Naive thymus-derived CD4-positive, alpha-beta T cell (primary cell): ENCODE data around the gene PTER. TPM values are rescaled to one million over a fixed set of nuclear protein-coding genes. Genes with fewer than 3 reads are reported as not detected.

ENCODE experiments used
- ATAC-seq: fragments of 150-1000 bp; cut with Tn5 transposase; 2 replicates; pipeline ENCODE4 v1.10.0; 2021; ENCODE audit warnings: mild to moderate bottlenecking, moderate library complexity
- CTCF ChIA-PET: fragments of 350-600 bp; sonication (Branson Sonifier 250); formaldehyde crosslinking; loops from one replicate; lab custom pipeline; 2021; ENCODE audit warnings: antibody characterized with exemption; lab: Charles Lee
- POLR2A ChIA-PET: fragments of 350-600 bp; sonication (Branson Sonifier 250); formaldehyde crosslinking; loops from one replicate; lab custom pipeline; 2021; ENCODE audit warnings: antibody characterized with exemption, inconsistent platforms; lab: Charles Lee
- DNase-seq, 9 donors: peaks; one replicate each; pipeline versions ENCODE4 v3.0.0 to v3.0.0-alpha.2; 2020 to 2022; ENCODE audit warnings: mixed read lengths in 1 of 9
- H3K27ac ChIP-seq: one replicate; pipeline ENCODE4 v1.7.0; 2013; ENCODE audit warnings: mild to moderate bottlenecking, low read depth, low read length, moderate library complexity
- H3K27me3 ChIP-seq, 2 donors: one replicate each; pipeline ENCODE4 v1.7.0; 2013; ENCODE audit warnings: low read length in 2 of 2, mild to moderate bottlenecking in 2 of 2, moderate library complexity in 2 of 2; ENCODE audit not compliant: control insufficient read depth in 2 of 2, insufficient read depth in 2 of 2
- H3K36me3 ChIP-seq, 3 experiments: 1 replicate in 2 of 3; 2 replicates in 1 of 3; pipeline ENCODE4 v1.7.0; 2013; ENCODE audit warnings: low read length in 3 of 3, mild to moderate bottlenecking in 3 of 3, moderate library complexity in 1 of 3; ENCODE audit not compliant: insufficient read depth in 3 of 3, control insufficient read depth in 2 of 3
- H3K4me1 ChIP-seq, 2 donors: one replicate each; pipeline ENCODE4 v1.7.0; 2013; ENCODE audit warnings: low read length in 2 of 2, mild to moderate bottlenecking in 2 of 2, moderate library complexity in 1 of 2; ENCODE audit not compliant: control insufficient read depth in 2 of 2, insufficient read depth in 2 of 2
- H3K4me3 ChIP-seq: 2 replicates; pipeline ENCODE4 v1.7.0; 2013; ENCODE audit warnings: mild to moderate bottlenecking, low read length
- H3K9me3 ChIP-seq, 3 experiments: 1 replicate in 2 of 3; 2 replicates in 1 of 3; pipeline ENCODE4 v1.7.0; 2013; ENCODE audit warnings: low read length in 3 of 3; ENCODE audit not compliant: control insufficient read depth in 2 of 3
- H3K27ac Mint-ChIP-seq, 9 donors: one replicate each; pipeline ENCODE4 v1.8.0; 2020 to 2022; ENCODE audit warnings: mixed read lengths in 9 of 9, mild to moderate bottlenecking in 8 of 9, moderate library complexity in 5 of 9, inconsistent platforms in 2 of 9
- H3K27me3 Mint-ChIP-seq, 5 donors: one replicate each; pipeline ENCODE4 v1.8.0; 2021 to 2022; ENCODE audit warnings: mixed read lengths in 5 of 5, mild to moderate bottlenecking in 1 of 5
- H3K36me3 Mint-ChIP-seq, 5 donors: one replicate each; pipeline ENCODE4 v1.8.0; 2020 to 2022; ENCODE audit warnings: mixed read lengths in 5 of 5, mild to moderate bottlenecking in 3 of 5, inconsistent platforms in 1 of 5
- H3K4me1 Mint-ChIP-seq, 7 donors: one replicate each; pipeline ENCODE4 v1.8.0; 2020 to 2022; ENCODE audit warnings: mixed read lengths in 7 of 7, mild to moderate bottlenecking in 3 of 7, inconsistent platforms in 1 of 7
- H3K4me3 Mint-ChIP-seq, 10 donors: one replicate each; pipeline ENCODE4 v1.8.0; 2020 to 2022; ENCODE audit warnings: mild to moderate bottlenecking in 10 of 10, mixed read lengths in 10 of 10, moderate library complexity in 6 of 10, inconsistent platforms in 2 of 10
- H3K9me3 Mint-ChIP-seq, 11 donors: one replicate each; pipeline ENCODE4 v1.8.0; 2020 to 2022; ENCODE audit warnings: mixed read lengths in 11 of 11, mild to moderate bottlenecking in 4 of 11, inconsistent platforms in 1 of 11, moderate library complexity in 1 of 11
- intact Hi-C, 2 donors: fragments of 100-400 bp; cut with micrococcal nuclease; formaldehyde crosslinking; loops; one replicate each; pipeline ENCODE4 v1.15.1; 2023
- polyA plus RNA-seq, 2 donors: library from polyadenylated mRNA; unstranded; fragments of 300-500 nt; fragmentation: Illumina TruSeq; gene quantifications; one replicate each; pipeline ENCODE4 v1.2.3, GENCODE V29; 2021
- total RNA-seq, 6 experiments: library from RNA in 5 of 6; stranded (reverse) in 5 of 6; gene quantifications; 1 replicate in 5 of 6; 2 replicates in 1 of 6; pipeline ENCODE4 v1.2.3 and lab custom pipeline; 2021 to 2026

The PTER gene
- total and polyA plus RNA-seq, 7 experiments from 2014 or later, result 12.9 to 23.7 (median 14.4) TPM

DNA sequence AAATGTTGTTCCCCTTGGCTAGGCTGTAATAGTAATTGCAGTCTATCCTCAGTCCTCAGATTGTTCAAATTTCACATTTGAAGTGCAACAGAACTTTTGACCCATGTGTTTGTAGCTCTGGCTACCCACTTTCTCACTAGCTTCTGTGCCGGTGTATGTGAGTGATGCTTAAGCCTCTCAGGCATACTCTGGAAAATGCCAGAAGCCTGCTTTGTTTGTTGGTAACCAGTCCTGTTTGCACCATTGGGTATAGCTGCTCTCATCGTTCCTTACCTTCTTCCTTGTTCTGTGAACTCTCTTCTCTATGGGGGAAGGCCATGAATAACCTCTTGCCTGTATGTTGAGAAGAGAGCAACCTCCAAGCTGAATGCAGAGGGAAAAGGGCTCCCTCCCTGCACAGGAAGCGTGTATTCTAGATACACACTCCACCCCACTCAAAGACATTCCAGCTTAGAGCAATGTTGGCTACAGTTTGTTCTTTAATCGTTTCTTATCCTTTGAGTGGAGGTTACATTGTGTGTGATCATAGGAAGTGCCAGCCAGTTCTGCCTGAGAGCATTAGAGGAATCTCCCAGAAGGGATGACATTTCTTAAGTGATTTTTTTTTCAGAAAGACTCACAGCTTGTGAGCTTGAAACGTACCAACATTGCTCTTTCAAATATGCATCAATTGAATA lies 44.4 kb downstream of the PTER start:
- Histone ChIP-seq H3K27me3 (no peaks in the 10 kb centered on the region), H3K9me3 (no peaks in the 10 kb centered on the region), H3K36me3 (no peaks in the 10 kb centered on the region), H3K27ac (no peak overlapping the region), H3K4me3 (no peak overlapping the region), H3K4me1 (no peaks in the 10 kb centered on the region)
- DNase-seq (no peak), ATAC-seq (no peak)
- no peaks in the 10 kb centered on the region for H3K9me3 Mint-ChIP-seq
- no peak overlapping the region for H3K27ac Mint-ChIP-seq
- no peak overlapping the region for H3K4me3 Mint-ChIP-seq
- POLR2A ChIA-PET, result no interaction called here
- no peaks in the 10 kb centered on the region for H3K27me3 Mint-ChIP-seq
- peaks cover 0 to 11% (median 4%) of the 10 kb centered on the region in 7 donors for H3K4me1 Mint-ChIP-seq
- intact Hi-C loops, result no loop called here
- peaks cover 0 to 45% (median 33%) of the 10 kb centered on the region in 5 donors for H3K36me3 Mint-ChIP-seq
- CTCF ChIA-PET, result no interaction called here

DNA sequence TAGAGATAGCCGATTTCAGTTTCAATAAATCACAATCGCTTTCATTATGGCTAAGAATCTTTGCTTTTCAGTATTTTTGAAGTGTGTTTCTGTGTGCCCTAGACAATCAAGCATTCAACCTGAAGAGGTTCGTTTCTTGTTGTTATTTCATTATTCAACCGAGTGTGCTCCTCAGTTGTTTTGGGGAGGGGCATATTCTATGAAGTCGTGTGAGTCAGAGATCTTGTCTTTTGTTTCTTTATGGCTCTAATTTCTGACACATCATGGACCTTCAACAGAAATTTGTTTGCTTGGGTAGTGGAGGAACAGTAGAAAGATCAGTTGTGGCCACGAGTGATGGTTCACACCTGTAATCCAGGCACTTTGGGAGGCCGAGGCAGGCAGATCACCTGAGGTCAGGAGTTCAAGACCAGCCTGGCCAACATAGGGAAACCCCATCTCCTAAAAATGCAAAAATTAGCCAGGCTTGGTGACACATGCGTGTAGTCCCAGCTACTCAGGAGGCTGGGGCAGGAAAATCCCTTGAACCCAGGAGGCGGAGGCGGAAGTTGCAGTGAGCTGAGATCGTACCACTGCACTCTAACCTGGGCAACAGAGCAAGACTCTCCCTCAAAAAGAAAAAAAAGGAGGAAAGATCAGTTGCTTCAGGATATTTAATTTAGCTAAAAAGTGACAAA lies 46.6 kb downstream of the PTER start:
- Histone ChIP-seq H3K9me3 (no peaks in the 10 kb centered on the region), H3K4me3 (no peak overlapping the region), H3K27me3 (no peaks in the 10 kb centered on the region), H3K27ac (no peak overlapping the region), H3K4me1 (no peaks in the 10 kb centered on the region), H3K36me3 (peaks cover 0 to 12% (median 6%) of the 10 kb centered on the region in 3 experiments)
- Mint-ChIP-seq H3K27me3 (no peaks in the 10 kb centered on the region), H3K36me3 (peaks cover 0 to 53% (median 41%) of the 10 kb centered on the region in 5 donors), H3K27ac (peak overlapping the region in 1 of 9 donors; percentile 14), H3K4me3 (no peak overlapping the region), H3K9me3 (no peaks in the 10 kb centered on the region), H3K4me1 (peaks cover 0 to 11% (median 4%) of the 10 kb centered on the region in 7 donors)
- ChIA-PET POLR2A (no interaction called here), CTCF (interaction anchor here (0.6 kb wide), 1 partner anchor 139 kb away, joined by 5 read pairs; no protein-coding TSS in a partner anchor)
- no peak for DNase-seq
- no peak for ATAC-seq
- intact Hi-C loops, result no loop called here

GRCh38 chr10:16490511-16490910 lies 53.7 kb downstream of the PTER start:
- H3K4me3 Mint-ChIP-seq, result no peak overlapping the region
- ChIA-PET POLR2A (no interaction called here), CTCF (interaction anchor here (0.6 kb wide), 2 partner anchors 317 to 693 kb away, joined by 3 to 5 read pairs; no protein-coding TSS in a partner anchor)
- no peak for DNase-seq
- no peak overlapping the region for H3K27ac ChIP-seq
- peaks cover 0 to 12% (median 0%) of the 10 kb centered on the region in 7 donors for H3K4me1 Mint-ChIP-seq
- no peak overlapping the region for H3K4me3 ChIP-seq
- no peaks in the 10 kb centered on the region for H3K9me3 Mint-ChIP-seq
- no peak overlapping the region for H3K27ac Mint-ChIP-seq
- no peaks in the 10 kb centered on the region for H3K27me3 ChIP-seq
- intact Hi-C loops, result no loop called here
- H3K36me3 Mint-ChIP-seq, result peaks cover 3 to 71% (median 45%) of the 10 kb centered on the region in 5 donors
- peaks cover 0 to 14% (median 12%) of the 10 kb centered on the region in 3 experiments for H3K36me3 ChIP-seq
- H3K4me1 ChIP-seq, result no peaks in the 10 kb centered on the region
- no peaks in the 10 kb centered on the region for H3K27me3 Mint-ChIP-seq
- no peaks in the 10 kb centered on the region for H3K9me3 ChIP-seq
- ATAC-seq, result no peak

GRCh38 chr10:16491933-16492332 lies 55.1 kb downstream of the PTER start:
- intact Hi-C loops, result no loop called here
- no peaks in the 10 kb centered on the region for H3K4me1 ChIP-seq
- Mint-ChIP-seq H3K27ac (no peak overlapping the region), H3K36me3 (peaks cover 3 to 69% (median 40%) of the 10 kb centered on the region in 5 donors), H3K27me3 (no peaks in the 10 kb centered on the region), H3K4me3 (no peak overlapping the region), H3K4me1 (peaks cover 0 to 21% (median 0%) of the 10 kb centered on the region in 7 donors), H3K9me3 (no peaks in the 10 kb centered on the region)
- H3K4me3 ChIP-seq, result no peak overlapping the region
- ChIA-PET POLR2A (no interaction called here), CTCF (no interaction called here)
- peaks cover 0 to 19% (median 5%) of the 10 kb centered on the region in 3 experiments for H3K36me3 ChIP-seq
- no peak for ATAC-seq
- H3K9me3 ChIP-seq, result no peaks in the 10 kb centered on the region
- DNase-seq, result no peak
- H3K27ac ChIP-seq, result no peak overlapping the region
- no peaks in the 10 kb centered on the region for H3K27me3 ChIP-seq

DNA sequence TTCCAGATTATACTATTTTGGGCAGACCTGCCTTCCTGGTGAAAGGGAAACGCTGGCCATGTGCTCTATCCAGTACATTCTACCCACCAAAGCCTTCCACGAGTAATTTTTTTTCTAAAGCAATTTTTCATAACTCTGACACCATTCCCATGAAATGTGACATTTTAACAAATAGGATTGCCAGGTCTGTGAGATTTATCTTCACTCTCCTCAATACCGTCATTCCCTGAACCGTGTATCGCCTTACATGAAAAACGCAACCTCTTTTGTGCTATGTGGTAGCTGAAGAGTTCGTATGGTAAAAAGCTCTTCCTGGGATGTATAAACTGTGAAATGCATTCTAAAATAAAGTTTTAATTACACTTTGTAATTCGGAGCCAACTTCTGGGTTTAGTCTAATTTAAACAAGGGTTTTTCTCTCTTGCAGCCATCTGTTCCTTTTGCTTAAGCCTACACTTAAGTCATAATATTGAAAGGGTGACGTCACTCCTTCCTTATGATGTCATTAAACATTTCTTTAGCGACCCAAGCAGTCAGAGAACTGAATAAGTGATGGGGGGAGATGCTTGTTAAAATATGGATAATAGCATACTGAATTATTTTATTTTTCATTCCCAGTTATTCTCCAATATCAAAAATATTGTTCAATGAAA lies 57.2 kb downstream of the PTER start:
- H3K27me3 Mint-ChIP-seq, result no peaks in the 10 kb centered on the region
- Histone ChIP-seq H3K36me3 (peaks cover 0 to 14% (median 0%) of the 10 kb centered on the region in 3 experiments), H3K27ac (no peak overlapping the region), H3K4me1 (no peaks in the 10 kb centered on the region), H3K27me3 (no peaks in the 10 kb centered on the region), H3K4me3 (no peak overlapping the region), H3K9me3 (no peaks in the 10 kb centered on the region)
- peaks cover 0 to 27% (median 4%) of the 10 kb centered on the region in 7 donors for H3K4me1 Mint-ChIP-seq
- POLR2A ChIA-PET, result no interaction called here
- intact Hi-C loops, result no loop called here
- no peaks in the 10 kb centered on the region for H3K9me3 Mint-ChIP-seq
- CTCF ChIA-PET, result no interaction called here
- peak overlapping the region in 1 of 9 donors; percentile 51 for H3K27ac Mint-ChIP-seq
- H3K36me3 Mint-ChIP-seq, result peaks cover 4 to 73% (median 41%) of the 10 kb centered on the region in 5 donors
- ATAC-seq (no peak), DNase-seq (no peak)
- H3K4me3 Mint-ChIP-seq, result no peak overlapping the region

- Mint-ChIP-seq H3K27ac (no peak overlapping the region), H3K4me1 (peaks cover 0 to 17% (median 5%) of the 10 kb centered on the region in 7 donors), H3K36me3 (peaks cover 1 to 58% (median 26%) of the 10 kb centered on the region in 5 donors), H3K4me3 (no peak overlapping the region), H3K27me3 (no peaks in the 10 kb centered on the region), H3K9me3 (no peaks in the 10 kb centered on the region)
- Histone ChIP-seq H3K27ac (no peak overlapping the region), H3K27me3 (no peaks in the 10 kb centered on the region), H3K4me1 (no peaks in the 10 kb centered on the region), H3K4me3 (no peak overlapping the region), H3K36me3 (peaks cover 0 to 5% (median 0%) of the 10 kb centered on the region in 3 experiments), H3K9me3 (no peaks in the 10 kb centered on the region)
- intact Hi-C loops, result no loop called here
- no peak for DNase-seq
- CTCF ChIA-PET, result no interaction called here
- ATAC-seq, result no peak
- POLR2A ChIA-PET, result no interaction called here
These were observed 61.1 kb downstream of the PTER start for GRCh38 chr10:16497911-16498310.
